NOMO-1 treated with DMSO at 0.1 percent for 48 hours (cell line): Measurements from ENCODE around the gene FMN2.

Experiments used
- DNase-seq: peaks from one replicate; lab custom pipeline; 2025; ENCODE audit not compliant: unreplicated experiment; lab: John Stamatoyannopoulos, UW

The FMN2 gene

DNA sequence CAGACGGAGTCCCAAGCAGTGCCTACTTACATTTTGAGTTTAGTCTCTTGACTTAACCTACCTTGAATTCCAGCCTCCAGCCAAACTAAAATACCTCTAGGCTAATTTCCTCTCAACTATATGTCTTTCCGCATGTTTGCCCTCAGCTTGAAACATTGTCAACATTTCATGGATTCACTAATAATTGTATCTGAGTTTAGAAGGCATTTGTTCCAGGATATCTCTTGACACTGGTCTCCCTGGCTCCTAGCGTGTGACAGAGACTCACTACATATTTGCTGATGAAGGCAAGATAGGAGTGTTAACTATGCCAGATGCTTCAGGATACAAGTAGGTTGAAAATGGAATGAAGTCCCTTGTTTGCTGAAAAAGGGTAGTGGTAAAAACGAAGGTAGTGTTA, 384.1 kb downstream of the FMN2 start:
- no peak for DNase-seq

DNA sequence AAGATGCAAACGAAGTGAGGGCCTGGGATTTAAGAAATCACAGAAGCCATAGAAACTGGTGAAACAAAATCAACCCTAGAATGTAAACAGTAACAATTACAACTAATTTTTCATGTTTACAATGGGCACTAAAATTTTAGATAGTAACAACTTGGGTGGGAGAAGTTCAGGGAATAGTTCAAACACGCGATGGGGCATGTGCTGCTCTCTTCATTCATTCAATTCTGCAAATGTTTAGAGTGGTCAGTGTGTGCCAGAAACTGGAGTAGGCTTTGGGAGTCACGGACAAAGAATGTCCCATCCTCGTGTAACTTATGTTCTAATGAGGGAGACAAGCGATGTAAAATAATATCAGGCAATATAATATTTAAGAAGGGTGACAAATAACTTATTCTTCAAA, 386.9 kb downstream of the FMN2 start:
- no peak for DNase-seq

DNA sequence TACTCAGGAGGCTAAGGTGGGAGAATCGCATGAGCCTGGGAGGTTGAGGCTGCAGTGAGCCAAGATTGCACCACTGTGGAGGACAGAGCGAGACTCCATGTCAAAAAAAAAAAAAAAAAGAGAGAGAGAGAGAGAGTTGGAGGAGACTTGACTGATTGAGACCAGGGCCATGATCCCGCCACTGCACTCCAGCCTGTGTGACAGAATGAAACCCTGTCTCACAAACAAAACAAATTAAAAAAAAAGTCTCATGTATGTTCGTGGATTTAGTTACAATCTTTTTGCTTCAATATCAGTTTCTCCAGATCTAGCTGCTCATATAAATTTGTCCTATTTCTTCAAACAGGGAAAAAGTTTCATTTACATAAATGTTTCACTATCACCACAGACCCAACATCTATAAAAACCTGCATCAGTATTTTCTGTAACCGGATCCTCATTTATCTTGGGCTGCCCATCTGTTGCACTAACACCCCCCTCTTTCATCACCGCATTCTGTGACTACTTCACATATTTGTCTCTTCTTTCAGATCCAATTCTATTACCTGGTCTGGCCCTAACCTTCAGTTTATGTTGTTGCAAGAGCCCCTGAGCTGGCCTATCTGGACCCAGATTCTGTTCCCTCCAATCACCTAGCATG, 393.2 kb downstream of the FMN2 start:
- no peak for DNase-seq

DNA sequence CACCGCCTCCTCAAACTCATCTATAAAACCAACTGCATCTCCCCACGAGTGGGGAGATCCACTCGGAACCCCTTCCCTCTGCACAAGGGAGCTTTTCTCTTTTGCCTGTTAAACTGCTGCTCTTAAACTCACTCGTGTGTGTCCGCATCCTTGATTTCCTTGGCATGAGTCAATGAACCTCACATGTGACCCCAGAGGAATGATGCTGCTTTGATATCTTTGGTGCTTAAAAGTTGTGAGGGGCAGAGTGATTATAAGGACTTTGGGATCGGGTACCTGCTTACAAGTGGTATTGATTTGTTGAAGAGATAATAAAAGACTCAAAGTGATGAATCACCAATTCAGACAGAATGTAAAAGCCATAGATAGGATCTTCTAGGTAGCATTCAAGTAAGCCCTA, 394.9 kb downstream of the FMN2 start:
- no peak for DNase-seq

DNA sequence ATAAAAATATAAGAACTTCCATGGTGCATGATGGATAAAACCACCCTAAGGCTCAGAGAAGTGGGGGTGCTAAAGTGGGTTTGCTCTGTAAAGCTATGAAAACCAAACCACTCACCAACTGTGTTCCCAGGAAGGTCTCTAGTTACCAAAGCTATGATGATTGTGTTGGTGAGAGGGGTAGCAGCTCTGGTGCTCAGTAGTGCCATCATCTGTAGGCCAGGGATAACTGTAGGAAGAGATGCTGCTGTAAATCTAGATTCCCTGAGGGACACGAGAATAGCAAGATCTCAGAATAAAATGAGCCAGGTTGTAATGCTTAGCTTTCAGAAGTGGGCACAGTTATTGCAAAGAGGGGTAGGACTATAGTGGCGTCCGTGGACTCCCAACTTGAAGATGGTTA, 395.8 kb downstream of the FMN2 start:
- no peak for DNase-seq

DNA sequence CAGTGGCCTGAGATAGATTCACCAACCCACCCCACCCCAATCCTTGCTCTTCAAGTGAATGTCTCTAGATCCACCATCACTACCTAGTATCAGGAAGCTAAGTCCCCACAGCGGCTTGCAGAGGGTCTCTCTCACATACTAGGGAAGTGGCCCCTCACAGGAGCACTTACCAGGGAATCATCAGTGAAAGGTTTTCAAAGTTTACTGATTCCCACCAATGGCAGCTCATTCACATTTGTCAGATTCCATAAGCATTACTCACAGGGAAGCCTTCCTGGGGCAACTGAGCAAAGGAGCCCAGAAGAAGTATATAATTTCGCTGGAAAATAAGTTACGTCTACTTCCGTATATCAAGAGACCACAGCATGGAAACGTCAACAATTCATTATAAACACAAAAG, 399.5 kb downstream of the FMN2 start:
- no peak for DNase-seq

DNA sequence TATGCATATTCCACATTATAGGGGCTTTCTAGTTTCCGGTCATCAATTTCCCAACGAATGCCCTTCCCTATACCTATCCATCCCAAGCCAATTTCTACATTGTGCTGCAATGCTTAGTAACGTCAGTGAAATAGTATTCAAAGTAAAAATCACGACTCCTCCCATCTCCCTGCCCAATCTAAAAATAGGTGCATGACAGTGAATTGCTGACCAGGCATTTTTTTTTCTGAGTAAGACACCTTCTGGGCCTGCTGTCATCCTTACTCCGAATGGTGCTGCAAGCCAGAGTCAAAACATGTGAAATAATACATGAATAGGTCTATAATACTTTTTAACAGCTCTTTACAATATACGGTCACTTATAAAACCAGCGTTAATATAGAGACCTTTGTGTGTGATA, 400.1 kb downstream of the FMN2 start:
- DNase-seq = no peak

DNA sequence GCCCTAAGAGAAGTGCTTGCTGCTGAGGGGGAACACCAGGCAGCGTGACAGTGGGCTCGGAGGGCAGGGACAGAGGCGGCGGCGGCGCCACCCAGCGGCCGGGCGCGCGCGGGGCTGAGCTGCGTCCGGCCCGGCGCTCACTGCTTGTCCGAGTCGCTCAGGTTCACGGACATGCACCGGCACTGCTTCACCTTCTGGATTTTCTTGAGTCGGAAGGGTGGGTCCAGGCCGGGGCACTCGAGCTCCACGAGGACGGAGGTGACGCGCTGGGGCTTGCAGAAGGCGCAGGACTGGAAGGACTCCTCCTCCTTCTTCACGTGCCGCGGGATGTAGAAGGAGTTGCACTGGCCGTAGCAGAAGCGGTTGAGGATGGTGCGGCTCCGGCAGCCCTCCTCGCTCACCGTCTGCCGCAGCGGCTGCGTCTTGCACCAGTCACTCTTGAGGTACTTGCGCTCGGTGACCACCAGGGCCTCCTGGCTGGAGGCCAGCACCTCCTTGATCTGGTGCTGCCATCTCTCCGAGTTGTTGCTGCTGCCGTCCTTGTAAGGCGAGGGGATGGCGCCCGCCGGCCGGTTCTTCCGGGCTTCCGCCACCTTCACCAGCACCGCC, 401.3 kb downstream of the FMN2 start:
- DNase-seq = no peak

DNA sequence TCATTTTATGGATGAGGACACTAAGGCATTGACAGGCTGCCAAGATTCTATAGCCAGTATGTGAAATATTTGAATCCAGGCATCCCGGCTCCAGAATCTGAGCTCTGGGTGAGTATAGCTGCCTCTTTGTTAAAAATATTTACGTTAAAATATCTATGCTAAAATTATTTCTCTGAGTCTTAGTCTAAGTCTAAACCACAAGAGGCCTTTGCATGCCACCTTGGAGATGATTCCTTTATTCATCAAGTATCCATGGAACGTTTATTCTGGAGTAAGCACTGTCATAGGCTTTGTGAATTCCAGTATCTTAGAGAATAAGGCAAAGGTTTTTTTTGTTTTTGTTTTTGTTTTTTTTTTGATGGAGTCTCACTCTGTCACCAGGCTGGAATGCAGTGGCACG, 403.9 kb downstream of the FMN2 start:
- DNase-seq = no peak

DNA sequence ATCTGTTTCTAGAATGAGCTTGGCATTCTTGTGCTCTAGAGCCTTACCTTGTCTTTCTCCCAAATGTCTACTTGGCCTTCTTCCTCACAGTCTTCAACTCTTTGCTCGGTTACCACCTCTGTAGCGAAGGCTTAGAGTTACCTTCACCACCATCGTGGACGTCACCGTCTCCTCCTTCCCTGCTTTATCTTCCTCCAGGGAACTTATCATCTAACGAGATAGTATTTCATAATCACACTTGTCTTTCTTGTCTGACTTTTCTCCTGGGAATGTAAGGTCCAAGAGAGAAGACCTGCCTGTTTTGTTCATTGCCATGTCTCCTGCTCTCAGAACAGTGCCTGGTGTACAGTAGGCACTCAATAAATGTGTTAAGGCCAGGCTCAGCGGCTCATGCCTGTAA, 404.7 kb downstream of the FMN2 start:
- no peak for DNase-seq

DNA sequence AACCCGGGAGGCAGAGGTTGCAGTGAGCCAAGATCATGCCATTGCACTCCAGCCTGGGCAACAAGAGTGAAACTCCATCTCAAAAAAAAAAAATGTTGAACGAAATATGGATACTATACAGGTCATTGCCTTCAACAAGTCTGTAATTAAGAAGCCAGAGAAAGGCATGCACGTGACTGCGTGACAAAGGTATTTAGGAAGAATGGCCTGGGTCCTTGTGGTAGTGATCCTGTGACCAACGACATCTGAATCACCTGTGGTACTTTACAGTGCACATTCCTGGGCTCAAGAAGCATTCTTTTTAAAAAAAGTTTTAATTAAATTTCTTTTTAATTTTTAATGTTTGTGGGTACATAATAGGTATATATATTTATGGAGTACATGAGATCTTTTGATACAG, 405.3 kb downstream of the FMN2 start:
- DNase-seq = no peak

DNA sequence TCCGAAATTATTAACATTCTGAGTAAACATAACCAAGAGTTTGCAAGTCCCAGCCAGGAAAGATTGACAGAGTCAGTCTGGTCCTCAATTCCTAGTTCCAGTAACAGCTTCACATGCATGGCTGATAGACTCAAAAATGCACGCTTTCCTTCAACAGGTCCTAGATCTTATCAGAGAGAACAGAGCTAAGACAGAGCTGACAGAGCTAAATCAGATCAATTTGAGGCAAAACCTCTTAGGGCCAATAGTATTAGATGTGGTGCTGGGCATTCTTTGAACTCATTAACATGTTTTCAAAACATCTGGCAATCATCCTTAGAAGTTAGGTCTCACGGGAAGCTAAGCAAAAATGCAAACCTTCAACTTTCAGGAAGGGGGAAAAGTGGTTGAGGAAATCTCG, 406.2 kb downstream of the FMN2 start:
- no peak for DNase-seq

DNA sequence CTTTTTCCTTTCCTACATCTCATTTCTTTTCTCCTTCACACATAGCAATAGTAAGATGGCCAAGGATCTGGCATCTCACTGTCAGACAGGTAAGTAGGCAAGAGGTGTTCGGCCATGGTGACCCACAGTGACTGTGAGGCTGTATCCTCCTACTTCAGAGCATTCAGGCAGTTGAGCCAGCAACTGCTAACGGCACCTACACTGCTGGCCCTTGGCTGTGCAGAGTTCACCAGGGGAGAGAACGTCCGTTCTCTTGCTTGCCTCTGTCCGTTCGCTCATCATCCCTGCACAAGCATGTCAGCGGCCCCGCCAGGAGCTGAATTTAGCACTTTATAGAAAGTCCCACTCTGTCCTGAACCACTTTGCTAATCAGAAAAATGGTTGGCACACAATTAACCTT, 406.7 kb downstream of the FMN2 start:
- no peak for DNase-seq

DNA sequence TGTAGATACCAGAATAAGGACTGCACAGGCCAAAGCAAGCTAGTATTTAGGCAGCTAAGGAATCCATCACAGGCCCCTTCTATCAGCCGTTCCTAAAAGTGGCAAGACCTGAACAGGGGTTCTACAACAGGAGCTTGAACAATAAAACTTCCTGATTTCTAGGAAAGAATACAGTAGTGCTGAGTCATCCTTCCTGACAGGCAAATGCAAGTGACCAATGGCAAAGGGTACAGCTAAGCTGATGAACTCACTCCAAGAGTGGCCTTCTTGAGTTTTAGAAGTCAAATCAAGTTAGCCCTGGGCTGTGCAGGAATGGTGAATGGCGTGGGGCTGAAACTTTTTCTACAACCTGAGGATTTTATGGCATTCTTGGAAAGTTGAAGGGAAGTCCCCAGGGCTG, 407.3 kb downstream of the FMN2 start:
- DNase-seq = no peak

DNA sequence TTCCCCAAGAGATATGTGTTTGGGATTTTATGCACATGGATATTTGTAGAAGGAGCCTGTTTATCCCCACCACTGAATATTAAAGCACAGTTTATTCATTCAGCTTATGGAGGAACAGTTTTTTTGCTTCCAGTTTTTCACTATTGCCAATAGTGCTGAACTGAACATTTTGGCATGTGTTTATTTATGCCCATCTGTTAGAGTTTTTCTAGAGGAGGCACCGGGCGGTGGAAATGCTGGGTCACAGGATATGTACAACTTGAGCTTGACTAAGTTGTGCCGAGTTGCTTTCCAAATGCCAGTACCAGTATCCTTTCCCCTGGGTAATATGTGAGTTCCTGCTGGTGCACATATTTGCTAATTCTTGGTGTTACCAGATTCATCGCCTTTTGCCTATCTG, 409.0 kb downstream of the FMN2 start:
- DNase-seq = no peak

DNA sequence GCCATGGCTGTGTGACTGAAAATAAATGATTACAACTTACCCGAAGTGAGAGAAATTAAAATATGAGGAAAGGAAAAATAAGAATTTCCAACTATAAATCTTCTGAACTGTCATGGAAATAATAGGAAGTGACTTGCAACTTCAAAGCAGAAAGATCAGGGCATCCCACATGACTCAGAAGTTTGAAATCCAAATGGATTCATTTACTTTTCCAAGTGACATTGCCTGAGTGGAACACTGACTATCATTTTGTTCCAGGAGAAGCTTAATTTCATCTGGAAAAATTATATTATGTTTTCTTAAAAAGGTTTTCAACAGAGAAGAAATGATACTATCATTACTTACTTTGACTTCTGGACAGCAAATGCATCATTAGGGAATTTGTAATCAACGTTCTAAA, 409.4 kb downstream of the FMN2 start:
- no peak for DNase-seq

DNA sequence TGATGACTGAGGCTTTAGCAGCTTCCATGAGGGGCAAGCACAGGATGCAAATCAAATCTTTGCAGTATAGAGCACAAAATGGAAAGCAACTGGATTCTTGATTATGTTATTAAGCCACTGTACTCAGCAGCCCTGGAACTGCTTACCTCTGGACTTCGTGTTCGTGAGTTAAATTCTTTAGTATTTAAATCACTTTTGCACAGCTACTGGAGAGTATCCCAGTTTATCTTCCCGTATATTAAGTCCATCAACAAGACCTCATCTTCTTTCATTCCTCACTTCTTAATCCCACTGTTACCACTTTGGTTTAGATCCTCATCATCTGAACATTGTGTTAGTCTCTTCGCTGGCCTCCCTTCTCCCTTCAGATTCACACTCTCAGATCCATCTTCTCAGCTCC, 411.4 kb downstream of the FMN2 start:
- DNase-seq = no peak

DNA sequence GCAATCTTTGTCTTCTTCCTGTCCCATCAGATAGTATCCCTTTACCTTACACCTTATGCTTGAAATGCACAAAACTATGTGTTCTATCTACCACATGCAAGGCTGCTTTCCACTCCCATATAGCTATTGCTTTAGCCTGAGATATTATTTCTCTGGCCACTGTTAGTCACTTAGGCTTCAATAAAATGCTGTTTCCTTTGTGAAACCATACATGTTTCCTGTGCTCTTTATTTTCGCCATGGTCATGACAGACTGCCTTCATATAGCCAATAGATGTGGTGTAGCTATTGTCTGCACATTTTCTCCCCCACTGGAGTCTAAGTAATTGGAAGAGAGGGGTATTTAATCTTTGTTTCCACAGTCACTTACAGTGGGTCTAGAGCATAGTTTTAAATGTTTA, 411.9 kb downstream of the FMN2 start:
- no peak for DNase-seq

DNA sequence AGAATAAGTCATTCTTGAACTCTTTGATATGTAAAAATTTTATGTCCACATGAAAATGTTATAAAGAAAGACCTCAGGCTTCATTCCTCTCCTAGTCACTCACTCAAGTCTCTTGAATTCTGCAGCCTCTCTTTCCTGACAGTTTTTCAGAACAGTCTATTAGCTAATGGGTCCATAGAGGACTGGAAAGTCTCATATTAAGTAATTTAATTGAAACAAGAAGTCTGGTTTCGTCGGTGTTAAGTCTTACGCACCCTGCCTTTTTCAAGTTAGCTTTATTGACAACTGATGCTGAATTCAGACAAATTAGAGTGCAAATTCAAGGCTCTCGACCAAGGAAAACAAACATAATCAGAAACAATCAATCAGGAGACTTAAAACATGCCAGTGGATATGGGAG, 414.5 kb downstream of the FMN2 start:
- no peak for DNase-seq

DNA sequence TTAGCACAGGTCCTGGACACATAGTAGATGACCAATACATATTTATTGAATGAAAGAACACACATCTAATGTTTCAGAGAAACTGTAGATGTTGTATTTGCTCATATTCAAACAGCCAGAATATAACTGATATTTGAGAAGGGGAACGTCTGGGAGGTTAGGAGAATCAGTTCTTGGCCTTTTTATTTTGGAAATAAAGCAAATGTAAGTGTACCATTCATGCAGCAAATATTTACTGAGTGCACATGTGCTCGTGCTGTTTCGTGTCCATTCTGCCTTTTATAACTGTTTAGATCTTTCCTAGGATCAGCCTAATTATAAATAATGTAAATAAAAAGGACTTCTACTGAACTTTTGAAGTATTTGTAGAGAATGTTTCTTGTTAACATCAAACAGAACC, 416.5 kb downstream of the FMN2 start:
- DNase-seq = no peak

DNA sequence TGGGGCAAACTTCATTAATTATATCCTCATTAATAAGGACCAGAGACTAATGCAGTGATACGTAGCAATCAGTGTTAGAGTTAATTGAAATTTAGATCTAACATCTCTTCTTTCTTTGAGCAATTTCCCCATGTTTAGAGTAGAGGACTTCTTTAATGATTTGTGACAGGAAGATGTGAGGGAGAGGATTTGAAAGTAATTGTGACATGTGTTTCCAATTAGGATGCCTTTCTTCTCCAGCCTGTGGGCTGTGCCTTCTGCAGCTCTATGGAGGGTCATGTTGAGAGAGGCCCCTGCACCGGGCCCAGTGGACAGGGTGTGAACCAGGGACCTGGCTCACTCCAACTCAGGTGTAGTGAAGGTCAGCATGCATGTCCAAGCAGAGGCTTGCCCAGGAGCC, 417.3 kb downstream of the FMN2 start:
- DNase-seq = no peak

DNA sequence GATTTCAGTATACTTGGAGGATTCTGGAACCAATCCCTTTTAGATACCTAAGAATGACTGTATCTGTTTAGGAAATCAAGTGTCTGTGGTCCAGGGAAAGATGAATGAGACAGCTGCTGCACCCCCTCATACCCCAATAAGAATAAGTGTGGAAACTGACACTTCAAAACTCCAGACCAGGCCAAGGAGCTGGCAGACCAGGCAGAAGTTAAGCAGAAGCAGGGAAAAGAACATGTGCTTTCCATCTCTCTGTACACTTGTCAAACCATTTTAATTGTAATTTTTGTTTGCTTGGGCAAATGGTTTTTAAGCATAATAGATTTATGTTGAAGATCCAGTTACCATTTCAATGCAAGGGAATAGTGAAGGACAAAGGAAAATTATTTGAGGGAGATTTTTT, 420.1 kb downstream of the FMN2 start:
- DNase-seq = no peak

DNA sequence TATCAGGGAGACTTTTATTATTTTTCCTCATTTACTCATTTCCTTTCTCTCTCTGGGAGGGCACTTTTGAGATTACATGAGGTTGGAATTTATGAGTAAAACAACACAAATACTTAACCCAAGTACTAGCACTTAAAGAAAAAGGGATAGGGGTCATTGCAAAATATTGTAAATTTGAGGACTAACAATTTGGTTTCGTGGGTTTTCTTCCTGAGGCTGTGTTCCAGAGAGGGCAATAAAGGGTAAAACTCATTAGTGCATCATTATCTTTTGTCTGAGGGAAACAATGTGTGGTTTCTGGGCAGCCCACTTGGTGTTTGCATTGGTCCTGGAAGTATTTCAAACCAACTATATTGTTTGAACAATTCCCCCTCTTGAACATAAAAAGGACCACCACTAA, 423.8 kb downstream of the FMN2 start:
- DNase-seq = no peak
